Hypothalamus (tissue), 51 donors: Measurements from ENCODE around the gene TAAR2.
"Not testable (repeated sequence)": the region's sequence is repeated elsewhere in the genome, so short reads cannot be mapped to it uniquely, and the experiment has no call there.

Experiments used
- DNase-seq, 51 donors: peaks; one replicate each; lab custom pipeline; 2025; lab: John Stamatoyannopoulos, UW

The TAAR2 gene, protein sequence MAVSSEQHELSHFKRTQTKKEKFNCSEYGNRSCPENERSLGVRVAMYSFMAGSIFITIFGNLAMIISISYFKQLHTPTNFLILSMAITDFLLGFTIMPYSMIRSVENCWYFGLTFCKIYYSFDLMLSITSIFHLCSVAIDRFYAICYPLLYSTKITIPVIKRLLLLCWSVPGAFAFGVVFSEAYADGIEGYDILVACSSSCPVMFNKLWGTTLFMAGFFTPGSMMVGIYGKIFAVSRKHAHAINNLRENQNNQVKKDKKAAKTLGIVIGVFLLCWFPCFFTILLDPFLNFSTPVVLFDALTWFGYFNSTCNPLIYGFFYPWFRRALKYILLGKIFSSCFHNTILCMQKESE

DNA sequence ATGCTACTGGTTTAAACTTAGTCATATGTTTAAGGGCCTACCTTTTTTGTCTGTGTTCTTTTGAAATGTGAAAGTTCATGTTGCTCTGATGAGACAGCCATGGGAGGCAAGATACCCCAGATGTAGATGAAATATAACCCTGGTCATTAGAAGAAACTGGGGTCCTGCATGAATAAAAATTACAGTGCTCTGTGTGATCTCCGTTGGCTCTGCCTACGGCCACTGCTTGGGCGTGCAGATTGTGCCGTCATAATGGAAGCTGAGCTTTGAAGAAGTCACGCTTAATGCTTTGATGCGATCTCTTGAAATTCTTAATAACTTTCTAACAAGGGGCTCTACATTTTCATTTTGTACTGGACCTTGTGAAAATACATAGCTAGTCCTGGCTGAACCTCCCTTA, at the start of gene TAAR2:
TAAR2 (minus strand) TSS at position 101 of the 400 bp plus-strand sequence; CDS start at position 101, 0 bp downstream.
- DNase-seq = no peak

DNA sequence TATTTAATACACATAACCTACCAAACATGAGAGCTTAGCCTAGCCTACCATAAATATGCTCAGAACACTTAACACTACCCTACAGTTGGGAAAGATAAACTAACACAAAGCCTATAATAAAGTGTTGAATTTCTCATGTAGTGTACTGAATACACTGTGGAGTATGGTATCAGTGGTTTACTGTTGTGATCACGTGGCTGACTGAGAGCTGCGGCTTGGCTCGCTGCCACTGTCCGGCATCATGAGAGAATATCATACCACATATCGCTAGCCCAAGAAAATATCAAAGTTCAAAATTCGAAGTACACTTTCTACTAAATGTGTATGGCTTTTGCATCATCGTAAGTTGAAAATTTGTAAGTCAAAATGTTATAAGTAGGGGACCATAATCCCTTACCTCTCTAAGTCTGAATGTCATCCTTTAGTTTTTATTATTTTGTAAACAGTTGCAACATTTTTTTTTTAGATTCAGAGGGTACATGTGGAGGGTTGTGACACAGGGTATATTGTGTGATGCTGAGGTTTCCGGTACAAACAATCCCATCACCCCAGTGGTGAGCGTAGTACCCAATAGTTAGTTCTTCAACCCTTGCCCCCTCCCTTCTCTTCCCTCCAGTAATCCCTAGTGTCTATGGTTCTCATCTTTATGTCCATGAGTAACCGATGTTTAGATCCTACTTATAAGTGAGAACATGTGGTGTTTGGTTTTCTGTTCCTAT, 49.5 kb upstream of the TAAR2 start:
- DNase-seq = no peak

DNA sequence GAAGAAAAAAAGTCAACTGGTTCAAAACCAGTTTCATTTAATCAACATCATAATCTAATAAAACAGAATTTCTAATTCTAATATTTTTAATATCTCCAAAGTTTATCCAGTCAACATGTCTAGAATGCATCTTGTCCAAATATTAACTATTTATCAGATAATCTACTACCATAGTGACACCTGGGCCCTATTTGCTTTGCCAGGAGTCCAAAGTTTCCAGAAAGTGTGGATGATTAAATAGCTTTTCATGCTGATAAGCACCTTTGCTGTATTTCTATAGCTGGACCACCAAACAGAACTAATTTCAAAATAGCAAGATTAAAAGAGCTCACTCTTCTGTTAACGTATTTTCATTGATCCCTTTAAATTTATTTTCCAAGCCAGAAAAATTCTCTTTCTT, 47.2 kb upstream of the TAAR2 start:
- no peak for DNase-seq

DNA sequence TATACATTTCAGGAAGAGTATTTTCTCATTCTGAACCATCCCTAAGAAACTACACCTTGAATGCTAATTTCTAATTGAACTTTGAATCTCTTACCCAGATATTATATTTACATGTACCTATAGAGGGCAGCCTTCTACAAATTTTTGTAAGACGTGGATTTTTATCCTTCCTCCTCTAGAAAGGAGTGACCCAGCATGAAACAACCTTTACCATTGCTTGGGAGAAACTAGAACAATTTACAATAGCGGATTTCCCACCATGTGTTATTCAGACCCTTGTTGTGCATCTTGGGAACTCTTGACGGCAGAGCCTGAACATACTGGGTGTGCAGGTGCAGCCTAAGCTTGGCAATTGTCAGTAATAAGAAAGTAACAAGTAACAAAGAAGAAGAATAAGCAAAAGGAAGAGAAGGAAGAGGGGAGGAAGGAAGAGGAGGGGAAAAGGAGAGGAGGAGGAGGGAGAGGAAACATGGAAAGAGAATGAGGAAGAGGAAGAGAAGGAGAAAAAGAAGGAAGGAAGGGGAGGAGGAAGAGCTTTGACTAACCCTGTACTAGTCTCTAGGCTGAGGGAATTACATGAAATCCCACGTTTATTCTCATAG, 45.7 kb upstream of the TAAR2 start:
- DNase-seq = peak in 2 of 51 donors; percentile 2 to 27

DNA sequence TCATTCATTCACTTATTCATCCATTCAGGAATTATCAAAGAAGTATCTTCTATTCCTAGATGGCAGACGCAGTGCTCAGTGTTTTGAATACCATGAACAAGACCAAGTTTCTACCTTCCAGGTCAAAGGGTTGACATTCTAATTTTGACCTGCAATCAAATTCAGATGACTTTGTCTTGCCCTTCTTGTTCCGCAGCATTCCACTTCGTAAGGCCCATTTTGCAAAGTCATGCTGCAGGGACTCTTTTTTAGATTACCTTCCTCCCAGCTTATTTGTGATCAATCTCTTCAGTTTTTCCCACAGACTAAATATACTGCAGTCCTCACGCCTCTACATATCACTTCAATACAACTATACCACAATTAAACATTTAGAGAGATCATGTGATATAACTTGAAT, 42.0 kb upstream of the TAAR2 start:
- no peak for DNase-seq

DNA sequence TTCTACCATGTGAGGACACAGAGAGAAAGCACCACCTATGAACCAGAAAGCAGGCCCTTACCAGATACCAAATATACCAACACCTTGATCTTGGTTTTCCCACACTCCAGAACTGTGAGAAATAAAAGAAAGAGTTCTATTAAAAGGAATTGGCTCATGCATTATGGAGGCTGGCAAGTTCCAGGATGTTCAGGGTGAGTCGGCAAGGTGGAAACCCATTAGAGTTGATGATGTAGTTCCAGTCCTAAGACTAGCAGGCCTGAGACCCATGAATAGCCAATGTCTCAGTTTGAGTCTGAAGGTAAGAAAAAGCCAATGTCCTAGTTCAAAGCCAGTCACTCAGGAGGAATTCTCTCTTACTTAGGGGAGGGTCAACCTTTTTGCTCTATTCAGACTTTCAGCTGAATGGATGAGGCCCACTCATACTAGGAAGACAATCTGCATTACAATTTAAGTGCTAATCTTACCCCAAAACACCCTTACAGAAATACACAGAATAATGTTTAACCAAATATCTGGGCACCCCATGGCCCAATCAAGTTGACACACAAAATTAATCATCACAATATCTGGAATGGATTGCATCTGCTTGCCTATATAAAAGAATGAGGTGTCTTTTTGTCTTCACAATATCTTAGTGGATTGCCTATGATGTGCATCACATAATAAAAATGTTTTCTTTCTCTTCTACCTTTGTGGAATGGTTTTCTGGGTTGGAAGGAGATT, 40.4 kb upstream of the TAAR2 start:
- no peak for DNase-seq

DNA sequence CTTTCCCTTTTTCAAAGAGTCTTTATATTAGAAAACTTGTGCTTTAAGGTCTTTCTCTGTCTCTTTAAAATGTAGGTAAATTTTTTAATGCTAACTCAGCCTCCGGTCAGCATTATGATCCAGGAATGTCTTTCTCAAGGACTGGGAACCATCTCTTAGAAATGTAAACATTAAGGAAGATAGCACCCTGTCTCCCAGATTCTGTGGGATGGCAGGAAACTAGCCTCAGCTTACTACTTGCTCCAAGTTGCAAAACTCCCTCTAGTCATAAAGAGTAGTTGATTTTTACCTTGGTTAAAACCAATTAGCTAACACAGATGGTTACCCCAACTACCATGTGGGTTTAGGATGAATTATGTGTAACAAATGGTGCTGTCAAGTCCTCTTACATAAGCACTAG, 39.6 kb upstream of the TAAR2 start:
- no peak for DNase-seq

DNA sequence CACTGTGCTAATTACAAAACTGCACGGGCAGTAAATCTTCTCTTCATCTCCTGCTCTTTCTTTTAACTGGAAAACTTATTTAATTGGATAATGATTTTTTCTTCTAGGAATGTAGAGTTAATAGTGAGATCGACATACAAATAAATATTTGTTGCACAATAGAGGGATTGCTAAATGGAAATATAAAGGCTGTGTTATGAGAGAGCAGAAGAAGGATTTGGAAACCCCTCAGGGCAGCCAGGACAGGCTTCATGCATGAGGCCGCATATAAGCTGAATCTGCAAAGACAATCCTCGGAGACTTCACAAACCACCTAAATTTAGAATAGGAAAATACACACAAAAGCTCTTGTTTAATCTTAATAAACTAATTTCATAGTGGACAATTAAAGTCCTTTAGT, 37.8 kb upstream of the TAAR2 start:
- no peak for DNase-seq

DNA sequence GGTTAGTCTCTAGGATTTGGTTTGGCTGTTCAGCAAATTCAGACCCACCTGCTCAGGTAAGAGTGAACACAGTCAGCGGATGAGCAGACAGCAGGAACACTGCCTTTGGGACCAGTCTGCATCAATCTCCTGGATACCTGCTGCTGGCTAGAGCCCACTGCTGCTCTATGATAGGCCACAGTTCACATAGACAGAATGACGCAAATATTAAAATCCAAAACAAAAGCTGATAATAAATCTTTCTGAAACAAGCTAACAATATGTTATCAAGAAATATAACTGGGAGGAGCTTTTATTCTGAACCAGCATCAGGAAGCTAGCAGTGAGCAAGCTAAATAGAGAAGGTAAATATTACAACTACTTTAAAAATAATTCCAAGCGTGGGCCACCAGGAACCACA, 35.0 kb upstream of the TAAR2 start, which contains the start of gene TAAR1:
TAAR1 (minus strand) TSS at position 101 of the 400 bp plus-strand sequence. CDS start 13,179 bp downstream, outside the sequence.
- DNase-seq = no peak

DNA sequence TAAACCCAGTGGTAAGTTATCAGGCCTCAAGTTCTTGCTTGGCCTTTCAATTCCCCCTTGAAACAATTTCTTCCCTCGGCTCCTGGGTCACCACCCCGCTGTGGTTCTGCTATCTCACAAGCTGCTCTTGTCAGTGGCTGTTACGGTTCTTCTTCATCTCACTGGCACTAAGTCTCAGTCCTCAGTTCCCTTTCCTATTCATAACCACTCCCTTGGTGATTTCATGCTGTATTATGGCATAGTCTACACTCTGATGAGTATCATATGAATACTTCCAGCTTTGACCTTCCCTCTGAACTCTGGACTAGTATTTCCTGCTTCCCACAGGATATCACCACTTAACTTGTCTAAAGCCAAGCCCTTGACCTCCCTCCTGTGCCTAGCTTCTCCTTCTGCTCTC, 27.0 kb upstream of the TAAR2 start:
- DNase-seq = no peak

DNA sequence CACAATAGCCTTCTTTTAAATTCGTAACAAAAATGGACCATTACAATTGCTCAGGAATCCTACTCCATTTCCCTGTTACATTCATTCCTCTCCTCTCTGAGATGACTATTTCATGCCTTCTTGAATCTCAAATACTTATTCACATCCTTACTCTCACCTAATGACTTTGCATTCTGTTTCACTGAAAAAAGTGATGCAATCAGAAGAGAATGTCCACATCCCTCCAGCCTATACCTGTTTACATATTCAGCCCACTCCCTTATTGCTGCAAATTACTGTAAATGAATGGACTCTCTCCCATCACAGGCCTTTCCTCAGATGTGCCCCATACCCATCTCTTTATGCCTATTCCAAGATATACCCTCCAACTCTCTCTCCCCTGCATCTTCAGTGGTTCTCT, 26.4 kb upstream of the TAAR2 start:
- DNase-seq = no peak

DNA sequence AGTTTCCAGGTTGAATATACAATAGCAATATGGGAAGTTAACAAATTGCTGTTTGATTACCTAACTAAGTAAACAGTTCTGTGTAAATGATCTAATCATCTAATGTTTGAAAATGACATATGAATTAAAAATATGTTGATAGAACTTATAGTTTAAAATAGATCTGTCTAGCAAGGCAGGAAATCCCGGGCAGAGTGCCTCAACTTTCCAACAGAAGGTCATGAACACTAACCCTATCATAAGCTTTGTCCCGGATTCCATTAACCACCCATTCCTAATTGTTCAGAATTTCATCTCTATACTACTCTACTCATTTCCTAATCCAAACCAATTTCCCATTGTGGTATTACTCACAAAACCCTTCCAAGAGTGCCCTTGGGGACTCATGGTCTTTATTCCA, 24.8 kb upstream of the TAAR2 start:
- DNase-seq = no peak

DNA sequence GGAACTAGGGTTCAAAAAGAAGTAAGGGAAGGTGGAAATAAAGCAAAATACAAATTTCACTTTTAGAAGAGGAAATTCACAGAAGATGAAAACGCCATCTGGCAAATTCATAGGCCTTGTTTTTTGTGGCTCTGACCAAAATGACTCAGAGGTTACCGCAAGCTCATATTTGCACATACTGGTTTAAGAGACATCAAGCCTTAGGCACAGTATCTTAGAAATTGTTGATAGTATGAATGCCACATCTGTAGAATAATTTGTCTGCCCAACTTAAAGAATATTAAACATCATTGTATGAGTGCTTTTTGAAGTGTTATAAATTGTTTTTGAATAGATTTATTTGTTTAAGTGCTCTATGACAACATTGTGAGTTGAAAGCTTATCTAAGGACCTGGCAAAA, 24.3 kb upstream of the TAAR2 start:
- DNase-seq = no peak

DNA sequence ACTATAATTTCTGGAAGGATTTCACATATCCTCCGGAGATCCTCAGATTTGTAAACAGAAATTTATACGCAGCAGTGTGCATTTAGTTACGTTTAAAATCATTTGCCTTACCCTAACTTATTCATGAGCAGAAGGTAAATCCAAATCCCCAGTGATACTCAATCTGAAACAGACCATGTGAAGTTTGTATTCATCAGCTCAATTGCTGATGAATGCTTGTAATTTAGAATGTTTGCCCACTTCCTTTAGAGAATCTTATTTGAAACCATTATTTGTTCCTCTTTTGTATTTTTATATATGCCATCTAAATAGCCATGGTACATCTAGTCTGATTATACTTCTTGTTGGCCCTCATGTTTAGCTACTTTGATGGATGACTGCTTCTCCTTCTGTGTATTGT, 19.5 kb upstream of the TAAR2 start:
- no peak for DNase-seq

DNA sequence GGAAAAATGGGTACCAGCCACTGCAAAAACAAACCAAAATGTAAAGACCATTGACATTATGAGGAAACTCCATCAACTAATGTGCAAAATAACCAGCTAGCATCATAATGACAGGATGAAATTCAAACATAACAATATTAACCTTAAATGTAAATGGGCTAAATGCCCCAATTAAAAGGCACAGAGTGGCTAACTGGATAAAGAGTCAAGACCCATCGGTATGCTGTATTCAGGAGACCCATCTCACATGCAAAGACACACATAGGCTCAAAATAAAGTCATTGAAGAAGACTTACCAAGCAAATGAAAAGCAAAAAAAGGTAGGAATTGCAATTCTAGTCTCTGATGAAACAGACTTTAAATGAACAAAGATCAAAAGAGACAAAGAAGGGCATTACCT, 13.1 kb upstream of the TAAR2 start:
- not testable (repeated sequence) for DNase-seq

DNA sequence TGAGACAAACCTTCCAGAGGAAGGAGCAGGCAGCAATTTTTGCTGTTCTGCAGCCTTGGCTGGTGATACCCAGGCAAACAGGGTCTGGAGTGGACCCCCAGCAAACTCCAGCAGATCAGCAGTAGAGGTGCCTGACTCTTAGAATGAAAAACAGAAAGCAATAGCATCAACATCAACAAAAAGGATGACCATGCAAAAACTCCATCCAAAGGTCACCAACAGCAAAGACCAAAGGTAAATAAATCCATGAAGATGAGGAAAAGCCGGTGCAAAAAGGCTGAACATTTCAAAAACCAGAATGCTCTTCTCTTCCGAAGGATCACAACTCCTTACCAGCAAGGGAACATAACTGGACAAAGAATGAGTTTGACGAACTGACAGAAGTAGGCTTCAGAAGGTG, 11.8 kb upstream of the TAAR2 start:
- DNase-seq = not testable (repeated sequence)

DNA sequence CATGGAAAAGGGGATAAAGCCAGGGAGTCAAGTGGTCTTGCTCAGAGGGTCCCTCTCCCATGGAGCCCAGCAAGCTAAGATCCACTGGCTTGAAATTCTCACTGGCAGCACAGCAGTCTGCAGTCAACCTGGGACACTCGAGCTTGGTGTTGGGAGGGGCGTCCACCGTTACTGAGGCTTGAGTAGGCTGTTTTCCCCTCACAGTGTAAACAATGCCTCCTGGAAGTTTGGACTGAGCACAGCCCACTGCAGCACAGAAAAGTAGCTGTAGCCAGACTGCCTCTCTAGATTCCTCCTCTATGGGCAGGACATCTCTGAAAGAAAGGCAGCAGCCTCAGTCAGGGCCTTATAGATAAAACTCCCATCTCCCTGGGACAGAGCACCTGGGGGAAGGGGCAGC, 11.2 kb upstream of the TAAR2 start:
- not testable (repeated sequence) for DNase-seq

DNA sequence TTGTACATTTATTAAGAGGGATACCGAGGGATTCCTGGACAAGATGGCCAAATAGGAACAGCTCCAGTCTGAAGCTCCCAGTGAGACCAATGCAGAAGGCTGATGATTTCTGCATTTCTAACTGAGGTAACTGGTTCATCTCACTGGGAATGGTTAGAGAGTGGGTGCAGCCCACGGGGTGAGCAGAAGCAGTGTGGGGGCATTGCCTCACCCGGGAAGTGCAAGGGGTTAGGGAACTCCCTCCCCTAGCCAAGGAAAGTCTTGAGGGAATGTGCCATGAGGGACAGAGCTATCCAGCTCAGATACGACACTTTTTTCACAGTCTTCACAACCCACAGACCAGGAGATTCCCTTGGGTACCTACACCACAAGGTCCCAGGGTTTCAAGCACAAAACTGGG, 10.7 kb upstream of the TAAR2 start:
- DNase-seq = no peak

DNA sequence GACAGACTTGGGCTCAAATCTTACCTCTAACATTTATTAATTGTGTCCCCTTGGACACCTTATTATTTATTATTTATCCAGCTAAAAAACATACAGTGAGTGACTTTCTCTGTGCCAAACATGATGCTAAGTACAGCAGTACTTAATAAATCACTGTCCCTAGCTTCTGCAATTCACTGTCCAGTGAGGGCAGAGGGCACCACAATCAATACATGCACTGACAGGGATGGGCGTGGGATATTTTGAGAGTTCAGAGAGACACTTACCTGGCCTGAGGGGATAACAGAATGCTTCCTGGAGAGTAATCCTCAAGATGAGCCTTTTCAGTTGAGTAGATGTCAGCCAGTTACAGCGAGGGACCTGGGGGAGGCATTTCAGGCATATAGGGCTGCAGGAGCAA, 9.3 kb upstream of the TAAR2 start:
- no peak for DNase-seq

DNA sequence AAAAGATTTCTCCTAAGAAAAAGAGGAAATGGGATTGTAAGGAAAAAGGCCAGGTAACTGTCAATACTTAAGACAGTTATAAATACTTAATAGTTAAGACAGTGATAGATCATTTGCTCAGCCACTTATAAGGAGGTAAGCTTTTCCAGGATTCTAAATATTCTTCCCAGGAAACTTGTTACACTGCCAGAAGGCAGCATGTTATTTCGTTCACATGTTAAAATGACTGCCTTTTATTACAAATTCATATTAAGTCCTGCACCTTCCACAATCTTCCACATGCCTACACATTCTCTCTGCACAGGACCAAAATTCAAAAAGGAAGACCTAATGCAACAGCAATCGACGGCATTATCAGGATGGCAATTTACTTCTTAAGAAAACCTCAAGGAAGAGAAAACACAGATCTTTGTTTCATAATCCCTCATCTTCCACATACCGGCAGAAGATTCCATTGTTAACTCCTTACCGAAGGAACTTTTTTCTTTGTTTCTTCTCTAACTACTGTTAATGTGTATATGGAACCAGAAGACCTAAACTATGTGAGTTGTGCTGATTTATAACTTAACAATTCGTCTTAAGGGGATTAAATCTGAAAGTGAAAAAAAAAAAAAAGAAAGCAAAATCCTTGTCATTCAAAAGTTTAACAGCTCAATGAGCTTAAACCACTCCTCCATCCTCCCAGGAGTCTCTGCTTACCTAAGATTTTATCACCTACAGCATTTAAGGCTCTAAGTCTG, 799 bp downstream of the TAAR2 start:
- DNase-seq = no peak
